ENCODE data around the gene KCNK10. TPM values are rescaled to one million over a fixed set of nuclear protein-coding genes. Genes with fewer than 3 reads are reported as not detected.

The KCNK10 gene
- polyA plus RNA-seq, 1 of the 3 experiments (the other 2 are of a cell fraction), result not detected

DNA sequence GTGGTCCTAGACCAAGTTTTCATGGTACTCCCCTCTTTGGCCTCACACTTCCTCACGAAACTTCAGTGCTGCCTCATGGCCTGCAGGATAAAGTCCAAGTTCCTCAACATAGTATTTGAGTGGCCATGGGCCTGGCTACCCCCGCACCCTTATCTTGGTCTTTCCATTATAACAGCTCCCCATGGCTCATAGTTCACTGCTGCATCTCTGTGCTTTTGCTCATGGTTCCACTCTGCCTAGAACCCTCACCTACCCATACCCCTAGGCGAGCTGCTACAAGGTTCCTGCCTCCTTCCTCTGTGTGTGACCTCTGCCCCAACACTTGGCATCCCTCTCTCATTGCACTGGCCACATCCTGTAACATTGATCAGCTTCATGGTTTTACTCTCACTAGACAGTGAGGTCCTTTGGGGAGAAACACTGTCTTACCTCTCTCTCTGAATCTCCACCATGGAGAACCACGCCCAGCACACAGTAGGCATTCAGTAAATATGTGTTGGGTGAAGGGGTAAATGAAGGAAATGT, 159.3 kb downstream of the KCNK10 start (continued):
- TF ChIP-seq NRF1 (IDR thresholded peaks at IDR 0.05; ENCODE audit: low read depth, low read length), result no peak

DNA sequence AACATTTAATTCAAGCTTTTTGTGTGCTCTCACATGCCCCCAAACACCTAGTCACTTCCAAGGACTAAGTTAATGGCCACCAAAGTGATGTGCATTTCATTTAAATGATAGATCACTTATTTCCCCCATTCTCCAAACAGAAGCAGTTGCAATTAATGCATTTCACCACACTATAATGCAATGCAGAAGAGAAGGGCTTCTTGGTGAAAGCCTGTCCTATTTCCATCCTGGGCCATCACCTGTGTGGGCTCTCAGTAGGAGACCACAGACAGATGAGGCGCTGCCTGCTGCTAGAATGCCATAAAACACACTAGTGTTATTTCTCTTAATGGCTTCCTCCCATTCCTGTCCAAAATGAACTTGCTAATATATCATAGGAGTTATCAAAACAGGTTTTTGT, 166.9 kb downstream of the KCNK10 start:
- Histone ChIP-seq H2AFZ (ENCODE audit: low read depth) (no peak overlapping the region), H3K79me2 (ENCODE audit: insufficient read depth) (no peaks in the 10 kb centered on the region), H3K4me3 (ENCODE audit: low read depth in 2 of 2, low read length in 1 of 2) (no peak overlapping the region), H3K27ac (ENCODE audit: low read depth in 2 of 2, low read length in 1 of 2) (no peak overlapping the region), H4K20me1 (ENCODE audit: insufficient read depth) (no peaks in the 10 kb centered on the region), H3K4me1 (ENCODE audit: control insufficient read depth in 1 of 2, insufficient read depth in 2 of 2, low read depth in 1 of 2, low read length in 1 of 2) (no peaks in the 10 kb centered on the region), H3K9me2 (no peaks in the 10 kb centered on the region), H3K9ac (no peak overlapping the region), H3K9me3 (no peaks in the 10 kb centered on the region), H3K36me3 (replicated peaks in 1 of 2; ENCODE audit: control insufficient read depth in 1 of 2, insufficient read depth in 2 of 2, low read length in 1 of 2) (no peaks in the 10 kb centered on the region), H3F3A (replicated peaks; ENCODE audit: insufficient read depth) (no peaks in the 10 kb centered on the region), H3K4me2 (no peak overlapping the region), H3K27me3 (ENCODE audit: insufficient read depth) (no peaks in the 10 kb centered on the region; the same call in 1 of the 2 replicates)
- CTCF ChIA-PET, result interaction anchor here (1.0 to 2.1 kb wide), 2 partner anchors 12 to 31 kb away, joined by 3 to 5 read pairs; no protein-coding TSS in a partner anchor
- TF ChIP-seq TAF1 (IDR thresholded peaks at IDR 0.05; ENCODE audit: borderline replicate concordance, low read depth, low read length), result no peak
- TF ChIP-seq, protein P1, sequence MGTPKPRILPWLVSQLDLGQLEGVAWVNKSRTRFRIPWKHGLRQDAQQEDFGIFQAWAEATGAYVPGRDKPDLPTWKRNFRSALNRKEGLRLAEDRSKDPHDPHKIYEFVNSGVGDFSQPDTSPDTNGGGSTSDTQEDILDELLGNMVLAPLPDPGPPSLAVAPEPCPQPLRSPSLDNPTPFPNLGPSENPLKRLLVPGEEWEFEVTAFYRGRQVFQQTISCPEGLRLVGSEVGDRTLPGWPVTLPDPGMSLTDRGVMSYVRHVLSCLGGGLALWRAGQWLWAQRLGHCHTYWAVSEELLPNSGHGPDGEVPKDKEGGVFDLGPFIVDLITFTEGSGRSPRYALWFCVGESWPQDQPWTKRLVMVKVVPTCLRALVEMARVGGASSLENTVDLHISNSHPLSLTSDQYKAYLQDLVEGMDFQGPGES (IDR thresholded peaks at IDR 0.05; ENCODE audit: low read depth, low read length), result no peak
- TF ChIP-seq ELF1 (IDR thresholded peaks at IDR 0.05), result no peak
- POLR2A ChIA-PET, result no interaction called here
- no peak for DNase-seq
- 0% methylated on average over 1 of the region's 1 CpG for WGBS (ENCODE audit: low lambda C conversion rate)

DNA sequence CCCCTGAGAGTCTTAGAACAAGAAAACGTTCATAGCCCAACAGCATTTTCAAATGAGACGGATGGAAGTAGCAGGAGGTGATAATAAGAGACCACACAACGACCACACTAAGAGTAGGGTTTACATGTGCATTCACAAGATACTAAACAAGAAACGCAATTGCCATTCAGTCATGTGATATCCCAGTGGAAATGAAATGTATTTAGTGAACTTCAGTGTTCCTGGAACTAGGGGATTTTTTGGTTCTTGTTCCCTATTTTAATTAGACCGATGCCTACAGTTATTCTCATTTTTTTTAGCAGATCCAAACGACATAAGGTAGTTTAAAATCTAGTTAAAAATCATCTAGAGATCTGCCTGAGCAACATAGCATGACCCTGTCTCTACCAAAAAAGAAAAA, 168.1 kb downstream of the KCNK10 start:
- no peaks in the 10 kb centered on the region; the same call in 1 of the 2 replicates for H3K27me3 ChIP-seq (ENCODE audit: insufficient read depth)
- no peak overlapping the region for H3K9ac ChIP-seq
- no peak overlapping the region for H3K4me3 ChIP-seq (ENCODE audit: low read depth in 2 of 2, low read length in 1 of 2)
- H3K79me2 ChIP-seq (ENCODE audit: insufficient read depth), result no peaks in the 10 kb centered on the region
- H3K27ac ChIP-seq (ENCODE audit: low read depth in 2 of 2, low read length in 1 of 2), result no peak overlapping the region
- H3F3A ChIP-seq (replicated peaks; ENCODE audit: insufficient read depth), result no peaks in the 10 kb centered on the region
- no peak for DNase-seq
- H3K4me1 ChIP-seq (ENCODE audit: control insufficient read depth in 1 of 2, insufficient read depth in 2 of 2, low read depth in 1 of 2, low read length in 1 of 2), result no peaks in the 10 kb centered on the region
- no peaks in the 10 kb centered on the region for H3K9me2 ChIP-seq
- H3K4me2 ChIP-seq, result no peak overlapping the region
- no peaks in the 10 kb centered on the region for H3K36me3 ChIP-seq (replicated peaks in 1 of 2; ENCODE audit: control insufficient read depth in 1 of 2, insufficient read depth in 2 of 2, low read length in 1 of 2)
- ChIA-PET CTCF (interaction anchor here (1.1 to 2.1 kb wide), 2 partner anchors 14 to 34 kb away, joined by 4 to 5 read pairs; no protein-coding TSS in a partner anchor), POLR2A (interaction anchor here (0.7 kb wide), 1 partner anchor 43 kb away, joined by 3 read pairs; no protein-coding TSS in a partner anchor)
- H2AFZ ChIP-seq (ENCODE audit: low read depth), result no peak overlapping the region
- TF ChIP-seq MXI1 (IDR thresholded peaks at IDR 0.05; ENCODE audit: low read depth, low read length) (no peak), TAF1 (IDR thresholded peaks at IDR 0.05; ENCODE audit: borderline replicate concordance, low read depth, low read length) (no peak), EZH2phosphoT487 (IDR thresholded peaks at IDR 0.05; ENCODE audit: borderline replicate concordance, low read depth) (no peak), FOSL2 (IDR thresholded peaks at IDR 0.05; ENCODE audit: borderline replicate concordance, low read depth) (no peak), YY1 (IDR thresholded peaks at IDR 0.05; ENCODE audit: low read depth) (no peak), TCF12 (IDR thresholded peaks at IDR 0.05) (no peak), RAD21 (IDR thresholded peaks at IDR 0.05; ENCODE audit: low read length) (no peak), SMC3 (IDR thresholded peaks at IDR 0.05; ENCODE audit: low read depth, low read length) (no peak), MEF2A (IDR thresholded peaks at IDR 0.05; ENCODE audit: borderline replicate concordance, low read depth) (no peak), RCOR1 (IDR thresholded peaks at IDR 0.05; ENCODE audit: low read length) (no peak), TEAD4 (IDR thresholded peaks at IDR 0.05; ENCODE audit: borderline replicate concordance, insufficient read depth) (no peak), FOXJ3 (CRISPR knock-in tag; IDR thresholded peaks at IDR 0.05) (no peak), NFIC (IDR thresholded peaks at IDR 0.05; ENCODE audit: borderline replicate concordance) (no peak), RFX5 (IDR thresholded peaks at IDR 0.05; ENCODE audit: low read length) (no peak), EP300 (IDR thresholded peaks at IDR 0.05; ENCODE audit: borderline replicate concordance in 1 of 2, low read depth in 1 of 2, low read length in 1 of 2) (no peak)
- TF ChIP-seq, protein P2, sequence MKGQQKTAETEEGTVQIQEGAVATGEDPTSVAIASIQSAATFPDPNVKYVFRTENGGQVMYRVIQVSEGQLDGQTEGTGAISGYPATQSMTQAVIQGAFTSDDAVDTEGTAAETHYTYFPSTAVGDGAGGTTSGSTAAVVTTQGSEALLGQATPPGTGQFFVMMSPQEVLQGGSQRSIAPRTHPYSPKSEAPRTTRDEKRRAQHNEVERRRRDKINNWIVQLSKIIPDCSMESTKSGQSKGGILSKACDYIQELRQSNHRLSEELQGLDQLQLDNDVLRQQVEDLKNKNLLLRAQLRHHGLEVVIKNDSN (IDR thresholded peaks at IDR 0.05; ENCODE audit: borderline replicate concordance, low read depth), result no peak
- TF ChIP-seq, protein P3, sequence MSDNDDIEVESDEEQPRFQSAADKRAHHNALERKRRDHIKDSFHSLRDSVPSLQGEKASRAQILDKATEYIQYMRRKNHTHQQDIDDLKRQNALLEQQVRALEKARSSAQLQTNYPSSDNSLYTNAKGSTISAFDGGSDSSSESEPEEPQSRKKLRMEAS (IDR thresholded peaks at IDR 0.05; ENCODE audit: low read depth), result no peak
- TF ChIP-seq, protein P4, sequence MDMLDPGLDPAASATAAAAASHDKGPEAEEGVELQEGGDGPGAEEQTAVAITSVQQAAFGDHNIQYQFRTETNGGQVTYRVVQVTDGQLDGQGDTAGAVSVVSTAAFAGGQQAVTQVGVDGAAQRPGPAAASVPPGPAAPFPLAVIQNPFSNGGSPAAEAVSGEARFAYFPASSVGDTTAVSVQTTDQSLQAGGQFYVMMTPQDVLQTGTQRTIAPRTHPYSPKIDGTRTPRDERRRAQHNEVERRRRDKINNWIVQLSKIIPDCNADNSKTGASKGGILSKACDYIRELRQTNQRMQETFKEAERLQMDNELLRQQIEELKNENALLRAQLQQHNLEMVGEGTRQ (IDR thresholded peaks at IDR 0.05; ENCODE audit: borderline replicate concordance, low read depth, low read length), result no peak
- TF ChIP-seq, protein P5, sequence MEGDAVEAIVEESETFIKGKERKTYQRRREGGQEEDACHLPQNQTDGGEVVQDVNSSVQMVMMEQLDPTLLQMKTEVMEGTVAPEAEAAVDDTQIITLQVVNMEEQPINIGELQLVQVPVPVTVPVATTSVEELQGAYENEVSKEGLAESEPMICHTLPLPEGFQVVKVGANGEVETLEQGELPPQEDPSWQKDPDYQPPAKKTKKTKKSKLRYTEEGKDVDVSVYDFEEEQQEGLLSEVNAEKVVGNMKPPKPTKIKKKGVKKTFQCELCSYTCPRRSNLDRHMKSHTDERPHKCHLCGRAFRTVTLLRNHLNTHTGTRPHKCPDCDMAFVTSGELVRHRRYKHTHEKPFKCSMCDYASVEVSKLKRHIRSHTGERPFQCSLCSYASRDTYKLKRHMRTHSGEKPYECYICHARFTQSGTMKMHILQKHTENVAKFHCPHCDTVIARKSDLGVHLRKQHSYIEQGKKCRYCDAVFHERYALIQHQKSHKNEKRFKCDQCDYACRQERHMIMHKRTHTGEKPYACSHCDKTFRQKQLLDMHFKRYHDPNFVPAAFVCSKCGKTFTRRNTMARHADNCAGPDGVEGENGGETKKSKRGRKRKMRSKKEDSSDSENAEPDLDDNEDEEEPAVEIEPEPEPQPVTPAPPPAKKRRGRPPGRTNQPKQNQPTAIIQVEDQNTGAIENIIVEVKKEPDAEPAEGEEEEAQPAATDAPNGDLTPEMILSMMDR (IDR thresholded peaks at IDR 0.05), result no peak
- H4K20me1 ChIP-seq (ENCODE audit: insufficient read depth), result no peaks in the 10 kb centered on the region
- no peaks in the 10 kb centered on the region for H3K9me3 ChIP-seq
- 7% methylated on average over 6 of the region's 6 CpGs for WGBS (ENCODE audit: low lambda C conversion rate)

Measured in SK-N-SH (cell line).